AG04449 (cell line): ENCODE results near the gene PHLDA2.

Experiments
- CTCF ChIA-PET: fragments of 350-600 bp; formaldehyde crosslinking; extraction: SDS; loops from one replicate; lab custom pipeline; 2021; ENCODE audit warnings: antibody characterized with exemption; lab: Yijun Ruan, JAX
- POLR2A ChIA-PET: fragments of 400-600, 350-600 bp; formaldehyde crosslinking; extraction: SDS; loops from one replicate; lab custom pipeline; 2020; ENCODE audit warnings: antibody characterized with exemption, inconsistent platforms; lab: Yijun Ruan, JAX
- DNase-seq: peaks from one replicate; pipeline ENCODE4 v3.0.0-alpha.2; 2010; ENCODE audit warnings: low read depth, low spot score
- H3K4me3 ChIP-seq: 2 replicates; pipeline ENCODE4 v1.5.1; 2011; ENCODE audit warnings: low read depth, mild to moderate bottlenecking, control low read depth, low read length
- CTCF ChIP-seq: IDR thresholded peaks from one replicate; pipeline ENCODE4 v1.5.1; 2011; ENCODE audit warnings: mild to moderate bottlenecking, moderate library complexity, low read length, control low read depth, inconsistent platforms; ENCODE audit not compliant: insufficient read depth; ENCODE audit errors: missing control alignments

The PHLDA2 gene

GRCh38 chr11:2934611-2935239, 5.5 kb upstream of the PHLDA2 start:
- no peak overlapping the region for H3K4me3 ChIP-seq
- ChIA-PET POLR2A (no interaction called here), CTCF (interaction anchor here (1.0 to 3.4 kb wide), 3 partner anchors 7 to 402 kb away, joined by 4 to 13 read pairs (median 6); no protein-coding TSS in a partner anchor)
- TF ChIP-seq CTCF: no peak
- no peak for DNase-seq

GRCh38 chr11:2934021-2934550, 4.9 kb upstream of the PHLDA2 start:
- DNase-seq: no peak
- TF ChIP-seq CTCF: no peak
- no peak overlapping the region for H3K4me3 ChIP-seq
- POLR2A ChIA-PET: interaction anchor here (1.3 kb wide), 1 partner anchor 12 kb away, joined by 4 read pairs; no protein-coding TSS in a partner anchor
- CTCF ChIA-PET: interaction anchor here (1.0 to 3.4 kb wide), 7 partner anchors 8 to 402 kb away, joined by 3 to 13 read pairs (median 5); a partner anchor contains a TSS

- CTCF ChIA-PET: interaction anchor here (1.0 to 3.4 kb wide), 7 partner anchors 8 to 401 kb away, joined by 3 to 13 read pairs (median 5); a partner anchor contains a TSS
- no peak overlapping the region for H3K4me3 ChIP-seq
- no peak for TF ChIP-seq CTCF
- no peak for DNase-seq
- POLR2A ChIA-PET: interaction anchor here (1.3 kb wide), 1 partner anchor 12 kb away, joined by 4 read pairs; no protein-coding TSS in a partner anchor
Observed at GRCh38 chr11:2933375-2934020, 4.3 kb upstream of the PHLDA2 start.

GRCh38 chr11:2932850-2933251, 3.6 kb upstream of the PHLDA2 start:
- ChIA-PET POLR2A (no interaction called here), CTCF (interaction anchor here (1.1 to 3.4 kb wide), 5 partner anchors 9 to 400 kb away, joined by 3 to 13 read pairs (median 5); a partner anchor contains a TSS)
- DNase-seq: no peak
- no peak overlapping the region for H3K4me3 ChIP-seq
- no peak for TF ChIP-seq CTCF

GRCh38 chr11:2931771-2932738, 2.8 kb upstream of the PHLDA2 start:
- CTCF ChIA-PET: interaction anchor here (0.6 to 3.4 kb wide), 5 partner anchors 21 to 400 kb away, joined by 3 to 25 read pairs (median 5); no protein-coding TSS in a partner anchor
- no peak overlapping the region for H3K4me3 ChIP-seq
- TF ChIP-seq CTCF: no peak
- no peak for DNase-seq
- POLR2A ChIA-PET: no interaction called here
